BLaER1 treated with 17β-estradiol and CSF1 and Interleukin-3, amounts not matched to agents 10 nM and 100 nM (cell line): ENCODE results near the gene KANK4.
"Not testable (repeated sequence)": the region's sequence is repeated elsewhere in the genome, so short reads cannot be mapped to it uniquely, and the experiment has no call there.

Experiments used
- H3K27ac ChIP-seq, 11 experiments: shearing (Covaris generic); formaldehyde crosslinking; 2 replicates each; pipeline ENCODE4 v1.8.1; 2022
- H3K27me3 ChIP-seq, 11 experiments: shearing (Covaris generic); formaldehyde crosslinking; 2 replicates each; pipeline ENCODE4 v1.8.1; 2022
- H3K36me3 ChIP-seq, 11 experiments: shearing (Covaris generic); formaldehyde crosslinking; 2 replicates each; pipeline ENCODE4 v1.8.1; 2022
- H3K4me1 ChIP-seq, 10 experiments: shearing (Covaris generic); formaldehyde crosslinking; 2 replicates each; pipeline ENCODE4 v1.8.1; 2022
- H3K4me2 ChIP-seq, 11 experiments: shearing (Covaris generic); formaldehyde crosslinking; 2 replicates each; pipeline ENCODE4 v1.8.1; 2022
- H3K4me3 ChIP-seq, 10 experiments: shearing (Covaris generic); formaldehyde crosslinking; 2 replicates each; pipeline ENCODE4 v1.8.1; 2022
- H3K9ac ChIP-seq, 11 experiments: shearing (Covaris generic); formaldehyde crosslinking; 2 replicates each; pipeline ENCODE4 v1.8.1; 2022
- H3K9me3 ChIP-seq, 11 experiments: shearing (Covaris generic); formaldehyde crosslinking; replicated peaks in 1 of 11; 2 replicates each; pipeline ENCODE4 v1.8.1; 2022
- H4K20me1 ChIP-seq, 11 experiments: shearing (Covaris generic); formaldehyde crosslinking; 2 replicates each; pipeline ENCODE4 v1.8.1; 2022
- Cebpa-rat ChIP-seq, 11 experiments: shearing (Covaris generic); IDR thresholded peaks; 2 replicates each; pipeline ENCODE4 v1.8.1; 2022

Gene KANK4

DNA sequence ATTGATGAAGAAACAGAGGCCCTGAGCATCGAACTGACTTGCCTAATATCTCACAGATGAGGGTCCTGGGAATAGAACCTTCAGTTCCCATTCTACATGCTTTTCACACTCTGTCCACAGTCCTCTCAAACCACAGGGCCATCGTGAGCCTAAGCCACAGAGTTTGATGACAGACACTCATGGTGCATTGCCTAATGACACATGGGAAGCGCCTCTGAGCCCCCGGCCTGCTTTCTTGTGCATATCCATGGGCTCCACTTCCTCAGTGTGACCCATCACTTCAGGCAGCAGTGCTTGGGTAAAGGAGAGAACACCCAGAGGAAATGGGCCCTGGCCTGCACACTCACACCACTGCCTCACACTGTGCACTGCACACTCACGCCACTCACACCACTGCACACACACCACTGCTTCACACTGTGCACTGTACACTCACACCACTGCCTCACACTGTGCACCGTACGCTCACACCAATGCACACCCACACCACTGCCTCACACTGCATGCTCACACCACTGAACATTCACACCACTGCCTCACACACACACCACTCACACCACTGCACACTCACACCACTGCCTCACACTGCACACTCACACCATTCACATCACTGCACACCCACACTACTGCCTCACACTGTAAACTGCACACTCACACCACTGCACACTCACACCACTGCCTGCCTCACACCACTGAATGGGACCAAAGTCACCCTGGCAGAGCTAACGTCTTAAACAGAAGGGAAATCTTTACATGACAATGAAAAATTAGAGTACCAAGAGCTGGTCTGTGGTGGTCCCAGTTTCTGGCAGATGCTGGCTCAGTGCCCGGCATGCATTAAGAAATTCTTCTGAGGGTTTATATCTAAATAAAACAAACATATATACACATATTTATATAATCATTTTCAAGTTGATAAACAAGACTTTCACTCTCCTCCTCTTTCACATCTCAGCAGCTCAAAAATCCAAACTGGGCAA is 53.0 kb downstream of the KANK4 start:
- no peak for TF ChIP-seq Cebpa-rat (IDR thresholded peaks at IDR 0.05)
- Histone ChIP-seq H3K4me1 (no peaks in the 10 kb centered on the region; a peak in 2 of 20 replicates), H3K4me2 (no peak overlapping the region), H3K36me3 (no peaks in the 10 kb centered on the region), H3K27ac (no peak overlapping the region), H3K9me3 (no peaks in the 10 kb centered on the region), H3K4me3 (no peak overlapping the region), H4K20me1 (no peaks in the 10 kb centered on the region), H3K9ac (no peak overlapping the region), H3K27me3 (no peaks in the 10 kb centered on the region)

GRCh38 chr1:62263814-62264353 is 55.4 kb downstream of the KANK4 start:
- Histone ChIP-seq H3K27me3 (no peaks in the 10 kb centered on the region), H3K4me1 (no peaks in the 10 kb centered on the region), H3K27ac (no peak overlapping the region), H3K9ac (no peak overlapping the region), H4K20me1 (no peaks in the 10 kb centered on the region), H3K9me3 (no peaks in the 10 kb centered on the region), H3K36me3 (no peaks in the 10 kb centered on the region), H3K4me3 (no peak overlapping the region), H3K4me2 (no peak overlapping the region)
- TF ChIP-seq Cebpa-rat (IDR thresholded peaks at IDR 0.05), result no peak

- H3K4me2 ChIP-seq, result no peak overlapping the region
- no peaks in the 10 kb centered on the region for H3K36me3 ChIP-seq
- H3K27me3 ChIP-seq, result no peaks in the 10 kb centered on the region
- TF ChIP-seq Cebpa-rat (IDR thresholded peaks at IDR 0.05), result no peak
- no peak overlapping the region for H3K9ac ChIP-seq
- no peak overlapping the region for H3K4me3 ChIP-seq
- no peaks in the 10 kb centered on the region for H3K4me1 ChIP-seq
- no peak overlapping the region for H3K27ac ChIP-seq
- no peaks in the 10 kb centered on the region for H4K20me1 ChIP-seq
- no peaks in the 10 kb centered on the region for H3K9me3 ChIP-seq
Measured at GRCh38 chr1:62263006-62263813, 56.0 kb downstream of the KANK4 start.

DNA sequence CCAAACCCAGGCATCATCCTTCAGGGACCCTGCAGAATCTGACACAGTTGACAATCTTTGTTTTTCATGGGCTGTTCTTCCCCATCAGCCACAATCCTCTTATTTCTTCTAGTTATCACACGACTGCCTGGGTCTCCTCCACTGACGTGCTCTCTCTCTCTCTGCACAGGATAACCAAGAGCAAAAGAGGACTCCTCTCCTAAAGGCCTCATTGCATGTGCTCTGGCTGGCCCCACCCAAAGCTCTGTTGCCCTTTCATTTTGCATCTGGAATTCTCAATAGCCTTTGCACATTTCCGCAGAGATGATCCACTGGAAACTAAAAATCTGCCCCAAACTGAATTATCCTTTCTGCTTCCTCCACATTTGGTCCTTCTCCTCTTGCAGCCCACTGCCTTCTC is 58.5 kb downstream of the KANK4 start:
- H3K27me3 ChIP-seq, result no peaks in the 10 kb centered on the region
- no peak overlapping the region for H3K27ac ChIP-seq
- H4K20me1 ChIP-seq, result no peaks in the 10 kb centered on the region
- H3K36me3 ChIP-seq, result no peaks in the 10 kb centered on the region
- no peak for TF ChIP-seq Cebpa-rat (IDR thresholded peaks at IDR 0.05)
- no peaks in the 10 kb centered on the region for H3K9me3 ChIP-seq
- H3K4me1 ChIP-seq, result no peaks in the 10 kb centered on the region
- no peak overlapping the region for H3K4me2 ChIP-seq
- no peak overlapping the region for H3K4me3 ChIP-seq
- H3K9ac ChIP-seq, result no peak overlapping the region

DNA sequence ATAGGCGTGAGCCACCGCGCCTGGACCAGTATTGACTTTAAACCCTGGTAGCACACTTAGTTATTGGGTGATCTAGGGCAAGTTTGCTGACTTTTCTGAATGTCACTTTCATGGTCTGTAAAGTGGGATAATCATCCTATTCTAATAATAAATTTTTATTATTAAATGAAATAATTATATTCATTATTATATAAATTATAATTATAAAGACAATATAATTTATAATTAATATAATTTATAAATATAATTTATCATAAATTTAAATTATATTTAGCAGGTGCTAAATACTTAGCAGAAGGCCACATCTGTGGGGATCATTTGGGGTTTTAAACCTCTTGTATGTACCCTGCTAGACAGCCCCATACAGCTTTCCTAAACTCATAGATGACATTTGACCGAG is 59.7 kb downstream of the KANK4 start:
- no peak overlapping the region for H3K9ac ChIP-seq
- no peaks in the 10 kb centered on the region for H4K20me1 ChIP-seq
- H3K27me3 ChIP-seq, result no peaks in the 10 kb centered on the region
- no peaks in the 10 kb centered on the region for H3K9me3 ChIP-seq
- H3K4me2 ChIP-seq, result no peak overlapping the region
- H3K4me1 ChIP-seq, result no peaks in the 10 kb centered on the region
- H3K27ac ChIP-seq, result no peak overlapping the region
- no peak for TF ChIP-seq Cebpa-rat (IDR thresholded peaks at IDR 0.05)
- no peaks in the 10 kb centered on the region for H3K36me3 ChIP-seq
- H3K4me3 ChIP-seq, result no peak overlapping the region

DNA sequence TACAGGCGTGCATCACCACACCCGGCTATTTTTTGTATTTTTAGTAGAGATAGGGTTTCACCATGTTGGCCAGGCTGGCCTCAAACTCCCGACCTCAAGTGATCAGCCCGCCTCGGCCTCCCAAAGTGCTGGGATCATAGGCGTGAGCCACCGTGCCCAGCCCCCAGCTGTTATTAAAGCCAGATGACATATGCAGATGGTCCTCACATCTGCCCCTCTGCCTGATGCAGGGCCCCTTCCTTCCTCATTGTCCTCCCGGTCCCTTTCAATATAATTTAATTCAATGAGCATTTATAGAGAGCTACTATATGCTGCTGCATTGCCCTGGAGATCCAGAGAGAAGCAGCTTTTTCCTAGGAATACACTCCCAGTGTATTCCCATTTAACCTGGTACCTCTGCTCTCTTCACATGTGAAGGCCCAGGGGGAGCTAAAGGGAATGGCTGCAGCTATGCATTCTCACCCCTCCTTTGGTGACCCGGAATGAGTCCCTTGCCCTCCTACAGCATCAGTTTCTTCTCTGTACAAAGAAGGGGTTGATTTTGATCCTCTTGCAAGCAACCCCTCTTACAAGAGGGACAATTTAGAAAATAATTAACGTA is 69.0 kb downstream of the KANK4 start:
- Histone ChIP-seq H4K20me1 (no peaks in the 10 kb centered on the region; a peak in 1 of 22 replicates), H3K9me3 (0 out of 22 replicates have a peak, but pooled peaks cover 0 to under 1% (median 0%) of the 10 kb centered on the region in 11 experiments), H3K4me1 (no peaks in the 10 kb centered on the region; a peak in 1 of 20 replicates), H3K4me3 (no peak overlapping the region), H3K9ac (no peak overlapping the region), H3K27ac (no peak overlapping the region), H3K4me2 (peak overlapping the region in 2 of 11 experiments; percentile 5 to 6; a peak in 1 of 22 replicates), H3K27me3 (no peaks in the 10 kb centered on the region), H3K36me3 (no peaks in the 10 kb centered on the region)
- TF ChIP-seq Cebpa-rat (IDR thresholded peaks at IDR 0.05), result no peak

GRCh38 chr1:62247391-62248168 is 71.7 kb downstream of the KANK4 start:
- Histone ChIP-seq H3K27me3 (no peaks in the 10 kb centered on the region), H3K9me3 (peaks cover 8 to 19% (median 16%) of the 10 kb centered on the region in 11 experiments; a peak in 21 of 22 replicates), H3K4me2 (no peak overlapping the region), H3K27ac (no peak overlapping the region), H3K4me3 (no peak overlapping the region), H3K4me1 (no peaks in the 10 kb centered on the region; a peak in 1 of 20 replicates), H3K36me3 (no peaks in the 10 kb centered on the region), H3K9ac (no peak overlapping the region), H4K20me1 (no peaks in the 10 kb centered on the region; a peak in 1 of 22 replicates)
- no peak for TF ChIP-seq Cebpa-rat (IDR thresholded peaks at IDR 0.05)

GRCh38 chr1:62245201-62245600 is 74.0 kb downstream of the KANK4 start:
- no peak overlapping the region for H3K4me2 ChIP-seq
- H4K20me1 ChIP-seq, result no peaks in the 10 kb centered on the region; a peak in 1 of 22 replicates
- H3K9me3 ChIP-seq, result peaks cover 8 to 19% (median 16%) of the 10 kb centered on the region in 11 experiments; a peak in 21 of 22 replicates
- H3K4me3 ChIP-seq, result no peak overlapping the region
- TF ChIP-seq Cebpa-rat (IDR thresholded peaks at IDR 0.05), result no peak
- no peaks in the 10 kb centered on the region for H3K27me3 ChIP-seq
- H3K36me3 ChIP-seq, result no peaks in the 10 kb centered on the region
- H3K4me1 ChIP-seq, result peaks cover 0 to 6% (median 1%) of the 10 kb centered on the region in 10 experiments; a peak in 5 of 20 replicates
- no peak overlapping the region for H3K27ac ChIP-seq
- H3K9ac ChIP-seq, result no peak overlapping the region

DNA sequence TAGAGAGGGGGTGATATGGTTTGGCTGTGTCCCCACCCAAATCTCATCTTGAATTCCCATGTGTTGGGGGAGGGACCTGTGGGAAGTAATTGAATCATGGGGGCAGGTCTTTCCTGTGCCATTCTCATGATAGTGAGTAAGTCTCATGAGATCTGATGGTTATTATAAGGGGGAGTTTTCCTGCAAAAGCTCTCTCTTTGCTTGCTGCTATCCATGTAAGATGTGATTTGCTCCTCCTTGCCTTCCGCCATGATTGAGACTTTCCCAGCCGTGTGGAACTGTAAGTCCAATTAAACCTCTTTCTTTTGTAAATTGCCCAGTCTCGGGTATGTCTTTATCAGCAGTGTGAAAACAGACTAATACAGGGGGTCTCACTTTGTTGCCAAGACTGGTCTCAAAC is 74.9 kb downstream of the KANK4 start:
- H3K9me3 ChIP-seq, result peaks cover 8 to 19% (median 16%) of the 10 kb centered on the region in 11 experiments; a peak in 21 of 22 replicates
- H4K20me1 ChIP-seq, H3K4me3 ChIP-seq, H3K9ac ChIP-seq, H3K36me3 ChIP-seq, H3K4me1 ChIP-seq, H3K4me2 ChIP-seq, H3K27me3 ChIP-seq, H3K27ac ChIP-seq: not testable (repeated sequence)
